Measurements from ENCODE around the gene GRAMD2B. TPM values are rescaled to one million over a fixed set of nuclear protein-coding genes. Genes with fewer than 3 reads are reported as not detected.
A peak's percentile ranks its signal among the peaks of the same experiment; 100 is the strongest.
"Not testable (repeated sequence)": the region's sequence is repeated elsewhere in the genome, so short reads cannot be mapped to it uniquely, and the experiment has no call there.

Gene GRAMD2B
- total and polyA plus RNA-seq, 2 experiments from 2014 or later, result 90.4 to 128 TPM

GRCh38 chr5:126395605-126396004 is 27.6 kb upstream of the GRAMD2B start:
- TF ChIP-seq EZH2 (IDR thresholded peaks at IDR 0.05; ENCODE audit: insufficient read depth, poor library complexity, severe bottlenecking), result no peak
- no peak for TF ChIP-seq EZH2phosphoT487 (IDR thresholded peaks at IDR 0.05; ENCODE audit: insufficient read depth, low read depth)
- no peaks in the 10 kb centered on the region for H3K9me3 ChIP-seq (ENCODE audit: low read depth)
- 0 out of 2 replicates have a peak, but pooled peaks cover 2% of the 10 kb centered on the region for H3K36me3 ChIP-seq (ENCODE audit: low read depth)
- H3K4me2 ChIP-seq (ENCODE audit: unreplicated experiment), result peak overlapping the region; percentile 11
- H3K27me3 ChIP-seq (replicated peaks; ENCODE audit: insufficient read depth), result no peaks in the 10 kb centered on the region
- peak overlapping the region; percentile 41; the same call in 1 of the 2 replicates for H3K27ac ChIP-seq
- peaks cover 23% of the 10 kb centered on the region for H3K4me1 ChIP-seq (ENCODE audit: insufficient read depth)
- no peak overlapping the region for H3K4me3 ChIP-seq
- in situ Hi-C loops (cut with MboI), result no loop called here
- WGBS, 2 experiments (ENCODE audit: low coverage in 1 of 2, low lambda C conversion rate in 2 of 2, missing lambda C conversion rate in 2 of 2), result 92 to 96% methylated on average over 4 of the region's 4 CpGs
- no peaks in the 10 kb centered on the region for H4K20me1 ChIP-seq (ENCODE audit: insufficient read depth)
- DNase-seq, result no peak
- no peaks in the 10 kb centered on the region for H3K9me2 ChIP-seq (ENCODE audit: insufficient read depth)
- H3K9ac ChIP-seq, result no peak overlapping the region
- H2AFZ ChIP-seq, result peak overlapping the region; percentile 61
- H3K79me2 ChIP-seq (ENCODE audit: insufficient read depth), result no peaks in the 10 kb centered on the region
- peaks cover 13% of the 10 kb centered on the region; the same call in 1 of the 2 replicates for H3F3A ChIP-seq (ENCODE audit: insufficient read depth)

GRCh38 chr5:126396721-126397120 is 26.5 kb upstream of the GRAMD2B start:
- H3K36me3 ChIP-seq (ENCODE audit: low read depth); in situ Hi-C loops (cut with MboI): not testable (repeated sequence)

GRCh38 chr5:126398791-126399190 is 24.4 kb upstream of the GRAMD2B start:
- TF ChIP-seq EZH2phosphoT487 (IDR thresholded peaks at IDR 0.05; ENCODE audit: insufficient read depth, low read depth) (no peak), EZH2 (IDR thresholded peaks at IDR 0.05; ENCODE audit: insufficient read depth, poor library complexity, severe bottlenecking) (no peak)
- Histone ChIP-seq H4K20me1 (ENCODE audit: insufficient read depth) (no peaks in the 10 kb centered on the region), H3K36me3 (ENCODE audit: low read depth) (peaks cover 8% of the 10 kb centered on the region; the same call in 1 of the 2 replicates), H3F3A (ENCODE audit: insufficient read depth) (peaks cover 31% of the 10 kb centered on the region), H3K9me2 (ENCODE audit: insufficient read depth) (no peaks in the 10 kb centered on the region), H3K9me3 (ENCODE audit: low read depth) (peaks cover 5% of the 10 kb centered on the region), H3K4me1 (ENCODE audit: insufficient read depth) (peaks cover 43% of the 10 kb centered on the region), H3K4me3 (no peak overlapping the region), H3K4me2 (ENCODE audit: unreplicated experiment) (no peak overlapping the region), H2AFZ (no peak overlapping the region), H3K27ac (no peak overlapping the region), H3K9ac (no peak overlapping the region), H3K27me3 (replicated peaks; ENCODE audit: insufficient read depth) (no peaks in the 10 kb centered on the region), H3K79me2 (ENCODE audit: insufficient read depth) (no peaks in the 10 kb centered on the region)
- no peak for DNase-seq
- in situ Hi-C loops (cut with MboI), result no loop called here

More at GRCh38 chr5:126396721-126397120, 26.5 kb upstream of the GRAMD2B start:
- DNase-seq; H3K9me3 ChIP-seq (ENCODE audit: low read depth); H3K4me2 ChIP-seq (ENCODE audit: unreplicated experiment); H3K9ac ChIP-seq; H3K27me3 ChIP-seq (replicated peaks; ENCODE audit: insufficient read depth); H4K20me1 ChIP-seq (ENCODE audit: insufficient read depth); H3K27ac ChIP-seq; H2AFZ ChIP-seq; H3K4me3 ChIP-seq; H3K9me2 ChIP-seq (ENCODE audit: insufficient read depth); H3K79me2 ChIP-seq (ENCODE audit: insufficient read depth): not testable (repeated sequence)
- 59 to 78% methylated on average over 1 of the region's 1 CpG for WGBS, 2 experiments (ENCODE audit: low coverage in 1 of 2, low lambda C conversion rate in 2 of 2, missing lambda C conversion rate in 2 of 2)
- H3F3A ChIP-seq (ENCODE audit: insufficient read depth), result peaks cover 13% of the 10 kb centered on the region; the same call in 1 of the 2 replicates
- peaks cover 23% of the 10 kb centered on the region for H3K4me1 ChIP-seq (ENCODE audit: insufficient read depth)

DNA sequence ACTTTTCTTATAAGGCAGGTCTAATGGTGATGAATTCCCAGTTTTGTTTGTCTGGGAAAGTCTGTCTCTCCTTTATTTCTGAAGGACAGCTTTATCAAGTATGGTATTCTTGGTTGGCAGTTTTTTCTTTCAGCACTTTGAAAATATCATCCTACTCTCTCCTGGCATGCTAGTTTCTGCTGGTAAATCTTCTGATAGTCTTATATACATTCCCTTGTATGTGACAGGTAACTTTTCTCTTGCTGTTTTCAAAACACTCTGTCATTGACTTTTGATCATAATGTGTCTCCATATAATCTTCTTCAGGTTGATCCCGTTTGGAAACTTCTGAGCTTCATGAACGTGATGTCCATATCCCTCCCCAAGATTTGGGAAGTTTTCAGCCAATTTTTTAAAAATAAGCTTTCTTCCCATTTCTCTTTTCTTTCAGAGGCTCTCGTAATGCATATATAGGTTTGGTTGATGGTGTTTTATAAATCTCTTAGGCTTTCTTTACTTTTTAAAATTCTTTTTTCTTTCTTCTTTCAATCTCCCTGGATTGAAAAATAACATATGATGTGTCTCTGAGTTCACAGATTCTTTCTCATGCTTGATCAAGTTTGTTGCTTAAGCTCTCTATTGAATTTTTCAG is 22.5 kb upstream of the GRAMD2B start:
- TF ChIP-seq EZH2 (IDR thresholded peaks at IDR 0.05; ENCODE audit: insufficient read depth, poor library complexity, severe bottlenecking) (no peak), EZH2phosphoT487 (IDR thresholded peaks at IDR 0.05; ENCODE audit: insufficient read depth, low read depth) (no peak)
- Histone ChIP-seq H3K27ac (no peak overlapping the region), H3K4me3 (no peak overlapping the region), H3F3A (ENCODE audit: insufficient read depth) (peaks cover 33% of the 10 kb centered on the region), H3K9me2 (ENCODE audit: insufficient read depth) (no peaks in the 10 kb centered on the region; the same call in 1 of the 2 replicates), H3K4me2 (ENCODE audit: unreplicated experiment) (no peak overlapping the region), H3K36me3 (ENCODE audit: low read depth) (peaks cover 8% of the 10 kb centered on the region; the same call in 1 of the 2 replicates), H3K9ac (no peak overlapping the region), H3K9me3 (ENCODE audit: low read depth) (peaks cover 5% of the 10 kb centered on the region), H3K27me3 (replicated peaks; ENCODE audit: insufficient read depth) (no peaks in the 10 kb centered on the region), H3K4me1 (ENCODE audit: insufficient read depth) (peaks cover 38% of the 10 kb centered on the region), H4K20me1 (ENCODE audit: insufficient read depth) (no peaks in the 10 kb centered on the region), H2AFZ (no peak overlapping the region), H3K79me2 (ENCODE audit: insufficient read depth) (no peaks in the 10 kb centered on the region)
- DNase-seq, result no peak
- in situ Hi-C loops (cut with MboI), result no loop called here
- 51 to 54% methylated on average over 3 of the region's 3 CpGs for WGBS, 2 experiments (ENCODE audit: low coverage in 1 of 2, low lambda C conversion rate in 2 of 2, missing lambda C conversion rate in 2 of 2)

Measured in GM23248 (cell line).